Keratinocyte (primary cell): ENCODE results near the gene NKD1.

Experiments used
- EZH2 ChIP-seq: IDR thresholded peaks from one replicate; pipeline ENCODE4 v1.6.1; 2012; ENCODE audit warnings: inconsistent platforms, mild to moderate bottlenecking, low read length, moderate library complexity
- TF ChIP-seq, protein P1 (sequence below), 3 experiments: IDR thresholded peaks in 1 of 3; conservative IDR thresholded peaks in 1 of 3; optimal IDR thresholded peaks in 1 of 3; 2 replicates in 2 of 3; 3 replicates in 1 of 3; pipeline versions ENCODE3 to v1.5.1; 2011; ENCODE audit warnings: low read length in 3 of 3, mild to moderate bottlenecking in 3 of 3, moderate library complexity in 2 of 3, control low read depth in 1 of 3, inconsistent platforms in 1 of 3; ENCODE audit not compliant: insufficient read depth in 2 of 3; ENCODE audit errors: extremely low read depth in 1 of 3

DNA sequence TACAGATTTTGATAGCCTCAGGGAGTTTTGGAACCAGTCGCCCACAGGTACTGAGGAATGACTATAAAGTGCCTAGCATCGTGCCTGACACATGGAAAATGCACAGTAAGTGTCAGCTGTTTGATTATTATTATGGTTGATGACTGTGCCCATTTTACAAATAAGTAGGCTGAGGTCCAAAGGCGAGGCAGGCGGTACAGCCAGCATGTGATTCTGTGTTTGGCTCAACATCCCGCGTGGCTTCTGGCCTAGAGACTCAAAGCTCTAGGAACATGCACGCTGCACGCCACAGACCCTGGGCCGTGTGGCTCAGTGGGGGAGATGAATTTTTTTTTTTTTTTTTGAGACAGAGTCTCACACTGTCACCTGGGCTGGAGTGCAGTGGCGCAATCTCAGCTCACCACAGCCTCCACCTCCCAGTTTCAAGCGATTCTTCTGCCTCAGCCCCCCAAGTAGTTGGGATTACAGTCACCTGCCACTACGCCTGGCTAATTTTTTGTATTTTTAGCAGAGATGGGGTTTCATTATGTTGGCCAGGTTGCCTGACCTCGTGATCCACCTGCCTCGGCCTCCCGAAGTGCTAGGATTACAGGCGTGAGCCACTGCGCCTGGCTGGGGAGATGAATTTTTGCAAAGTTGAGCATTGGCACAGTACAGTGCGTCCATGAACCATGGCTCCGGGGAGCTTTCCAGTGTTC lies 57.7 kb downstream of the NKD1 start:
- TF ChIP-seq, protein P1, sequence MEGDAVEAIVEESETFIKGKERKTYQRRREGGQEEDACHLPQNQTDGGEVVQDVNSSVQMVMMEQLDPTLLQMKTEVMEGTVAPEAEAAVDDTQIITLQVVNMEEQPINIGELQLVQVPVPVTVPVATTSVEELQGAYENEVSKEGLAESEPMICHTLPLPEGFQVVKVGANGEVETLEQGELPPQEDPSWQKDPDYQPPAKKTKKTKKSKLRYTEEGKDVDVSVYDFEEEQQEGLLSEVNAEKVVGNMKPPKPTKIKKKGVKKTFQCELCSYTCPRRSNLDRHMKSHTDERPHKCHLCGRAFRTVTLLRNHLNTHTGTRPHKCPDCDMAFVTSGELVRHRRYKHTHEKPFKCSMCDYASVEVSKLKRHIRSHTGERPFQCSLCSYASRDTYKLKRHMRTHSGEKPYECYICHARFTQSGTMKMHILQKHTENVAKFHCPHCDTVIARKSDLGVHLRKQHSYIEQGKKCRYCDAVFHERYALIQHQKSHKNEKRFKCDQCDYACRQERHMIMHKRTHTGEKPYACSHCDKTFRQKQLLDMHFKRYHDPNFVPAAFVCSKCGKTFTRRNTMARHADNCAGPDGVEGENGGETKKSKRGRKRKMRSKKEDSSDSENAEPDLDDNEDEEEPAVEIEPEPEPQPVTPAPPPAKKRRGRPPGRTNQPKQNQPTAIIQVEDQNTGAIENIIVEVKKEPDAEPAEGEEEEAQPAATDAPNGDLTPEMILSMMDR (optimal IDR thresholded peaks at IDR 0.05 in 1 of 3, IDR thresholded peaks at IDR 0.05 in 1 of 3, conservative IDR thresholded peaks at IDR 0.05 in 1 of 3; ENCODE audit: extremely low read depth in 1 of 3, insufficient read depth in 2 of 3, low read length in 3 of 3): no peak
- no peak for TF ChIP-seq EZH2
